PFSK-1 (cell line): ENCODE data around the gene HDDC3.

ENCODE experiments used
- REST ChIP-seq, 2 experiments: IDR thresholded peaks; 2 replicates each; pipeline versions ENCODE4 v1.6.1 to v1.8.0; 2011 to 2012; ENCODE audit warnings: low read depth in 2 of 2, low read length in 2 of 2, control low read depth in 1 of 2, inconsistent platforms in 1 of 2, mild to moderate bottlenecking in 1 of 2, moderate library complexity in 1 of 2; ENCODE audit not compliant: insufficient read depth in 1 of 2
- SIN3A ChIP-seq: IDR thresholded peaks from 2 replicates; pipeline ENCODE4 v1.6.1; 2012; ENCODE audit warnings: mild to moderate bottlenecking, low read length, moderate library complexity, borderline replicate concordance; ENCODE audit not compliant: insufficient read depth

GRCh38 chr15:90950676-90951075 lies 18.3 kb upstream of the HDDC3 start:
- TF ChIP-seq REST (IDR thresholded peaks at IDR 0.05; ENCODE audit: insufficient read depth in 1 of 2, low read depth in 2 of 2, low read length in 2 of 2): no peak
- no peak for TF ChIP-seq SIN3A
